ENCODE measurements around the gene ADAMTS4. TPM values are rescaled to one million over a fixed set of nuclear protein-coding genes. Genes with fewer than 3 reads are reported as not detected.

Gene ADAMTS4
- total RNA-seq, 1 experiment from 2014 or later = 31.6 TPM

DNA sequence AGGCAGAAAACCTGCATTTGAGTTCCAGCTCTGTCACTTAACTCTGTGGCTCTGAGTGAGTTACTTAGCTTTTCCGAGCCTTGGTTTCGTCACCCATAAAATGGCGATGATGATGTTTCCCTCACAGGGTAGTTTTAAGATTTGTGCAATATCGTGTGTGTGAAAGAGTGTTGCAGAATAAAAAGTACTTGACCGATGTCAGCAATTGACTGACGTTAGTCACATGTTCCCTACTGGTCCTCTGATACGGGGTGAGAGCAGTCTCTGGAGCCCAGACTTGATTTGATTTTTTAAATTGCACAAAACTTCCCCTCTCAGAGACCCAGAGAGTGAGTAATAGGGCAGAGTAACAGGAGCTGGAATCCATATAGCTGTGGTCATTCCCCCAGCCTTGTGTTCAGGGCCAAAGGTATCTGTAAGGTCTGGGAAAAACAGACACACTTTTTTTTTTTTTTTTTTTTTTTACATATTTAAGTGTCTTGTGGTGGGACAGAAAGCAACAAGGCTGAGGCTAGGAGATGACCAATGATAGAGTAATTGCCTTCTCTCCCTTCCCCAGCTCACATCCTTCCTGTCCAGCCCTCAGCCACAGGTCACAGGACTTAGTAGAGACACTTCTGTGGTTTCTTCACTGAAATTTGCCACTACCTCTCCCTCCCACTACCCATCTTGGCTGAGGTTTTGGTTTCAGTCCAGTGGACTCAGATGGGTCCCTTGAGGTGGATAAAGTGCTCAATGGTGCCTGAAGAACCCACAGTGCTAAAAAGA is 18.3 kb upstream of the ADAMTS4 start:
- CTCF ChIA-PET = no interaction called here
- H3K36me3 ChIP-seq (ENCODE audit: insufficient read depth, low read length, poor library complexity, severe bottlenecking) = peaks cover 30% of the 10 kb centered on the region
- no peaks in the 10 kb centered on the region for H3K9me3 ChIP-seq (ENCODE audit: low read depth, low read length, poor library complexity, severe bottlenecking)
- no peaks in the 10 kb centered on the region for H3K27me3 ChIP-seq (replicated peaks; ENCODE audit: insufficient read depth, low read depth, low read length, poor library complexity)
- no peak overlapping the region for H3K4me3 ChIP-seq (ENCODE audit: low read depth, low read length, poor library complexity, severe bottlenecking)
- DNase-seq (ENCODE audit: low spot score) = no peak
- BruUV-seq (replicated peaks) = no TSS peak
- H3K27ac ChIP-seq (ENCODE audit: low read depth, low read length, poor library complexity, severe bottlenecking) = no peak overlapping the region
- POLR2A ChIA-PET (ENCODE audit: low non-redundant PET) = interaction anchor here (0.7 kb wide), 1 partner anchor 125 kb away, joined by 4 read pairs; no protein-coding TSS in a partner anchor
- TF ChIP-seq CTCF (conservative IDR thresholded peaks at IDR 0.05; ENCODE audit: low read depth, low read length) (no peak), EZH2 (IDR thresholded peaks at IDR 0.05; ENCODE audit: borderline replicate concordance, low read depth, low read length, poor library complexity, severe bottlenecking) (no peak)
- intact Hi-C loops (cut with micrococcal nuclease; ENCODE audit: unreplicated experiment) = no loop called here
- H3K4me1 ChIP-seq (ENCODE audit: insufficient read depth, low read length, poor library complexity, severe bottlenecking) = no peaks in the 10 kb centered on the region

DNA sequence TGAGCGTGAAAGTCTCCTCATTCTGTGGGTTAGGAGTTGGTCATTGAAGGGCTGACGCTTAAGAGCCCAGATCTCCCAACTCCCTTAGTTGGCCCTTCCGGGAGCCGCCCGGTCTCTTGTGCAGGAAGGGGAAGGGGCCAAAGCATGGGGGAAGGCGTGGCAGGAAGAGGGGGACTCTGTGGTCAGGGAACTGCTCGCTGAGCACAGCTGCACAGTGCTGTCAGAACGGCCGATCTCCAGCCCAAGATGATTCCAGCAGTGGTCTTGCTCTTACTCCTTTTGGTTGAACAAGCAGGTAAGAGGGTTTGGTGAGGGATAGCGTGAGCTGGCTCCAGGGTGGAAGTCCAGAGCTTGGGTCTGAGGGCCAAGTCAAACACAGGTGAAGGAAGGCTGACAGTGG is 16.2 kb upstream of the ADAMTS4 start, which contains the start of gene FCER1G:
Gene FCER1G (plus strand): TSS at position 220 of the 400 bp plus-strand sequence. CDS start 27 bp downstream, at position 247.
- CTCF ChIA-PET = interaction anchor here (0.9 kb wide), 1 partner anchor 167 kb away, joined by 3 read pairs; no protein-coding TSS in a partner anchor
- POLR2A ChIA-PET (ENCODE audit: low non-redundant PET) = no interaction called here
- no peak for TF ChIP-seq EZH2 (IDR thresholded peaks at IDR 0.05; ENCODE audit: borderline replicate concordance, low read depth, low read length, poor library complexity, severe bottlenecking)
- TF ChIP-seq CTCF (conservative IDR thresholded peaks at IDR 0.05; ENCODE audit: low read depth, low read length) = no peak
- H3K4me3 ChIP-seq (ENCODE audit: low read depth, low read length, poor library complexity, severe bottlenecking) = no peak within 1 kb of the TSS
- intact Hi-C loops (cut with micrococcal nuclease; ENCODE audit: unreplicated experiment) = no loop called here
- no peaks in the 10 kb centered on the region for H3K9me3 ChIP-seq (ENCODE audit: low read depth, low read length, poor library complexity, severe bottlenecking)
- H3K27me3 ChIP-seq (replicated peaks; ENCODE audit: insufficient read depth, low read depth, low read length, poor library complexity) = no peaks in the 10 kb centered on the region
- no peak for DNase-seq (ENCODE audit: low spot score)
- no peak within 1 kb of the TSS for H3K27ac ChIP-seq (ENCODE audit: low read depth, low read length, poor library complexity, severe bottlenecking)
- H3K4me1 ChIP-seq (ENCODE audit: insufficient read depth, low read length, poor library complexity, severe bottlenecking) = no peaks in the 10 kb centered on the region
- peaks cover 50% of the 10 kb centered on the region for H3K36me3 ChIP-seq (ENCODE audit: insufficient read depth, low read length, poor library complexity, severe bottlenecking)
- BruUV-seq (replicated peaks) = no TSS peak

- no peak overlapping the region for H3K4me3 ChIP-seq (ENCODE audit: low read depth, low read length, poor library complexity, severe bottlenecking)
- CTCF ChIA-PET = no interaction called here
- TF ChIP-seq EZH2 (IDR thresholded peaks at IDR 0.05; ENCODE audit: borderline replicate concordance, low read depth, low read length, poor library complexity, severe bottlenecking) (no peak), CTCF (conservative IDR thresholded peaks at IDR 0.05; ENCODE audit: low read depth, low read length) (no peak)
- H3K4me1 ChIP-seq (ENCODE audit: insufficient read depth, low read length, poor library complexity, severe bottlenecking) = no peaks in the 10 kb centered on the region
- no peak overlapping the region for H3K27ac ChIP-seq (ENCODE audit: low read depth, low read length, poor library complexity, severe bottlenecking)
- POLR2A ChIA-PET (ENCODE audit: low non-redundant PET) = no interaction called here
- H3K36me3 ChIP-seq (ENCODE audit: insufficient read depth, low read length, poor library complexity, severe bottlenecking) = peaks cover 57% of the 10 kb centered on the region
- no peak for DNase-seq (ENCODE audit: low spot score)
- no peaks in the 10 kb centered on the region for H3K9me3 ChIP-seq (ENCODE audit: low read depth, low read length, poor library complexity, severe bottlenecking)
- intact Hi-C loops (cut with micrococcal nuclease; ENCODE audit: unreplicated experiment) = no loop called here
- no peaks in the 10 kb centered on the region for H3K27me3 ChIP-seq (replicated peaks; ENCODE audit: insufficient read depth, low read depth, low read length, poor library complexity)
- no TSS peak for BruUV-seq (replicated peaks)
Observed at GRCh38 chr1:161214369-161214768, 15.5 kb upstream of the ADAMTS4 start.
